Thoracic aorta (tissue), 2 donors: Measurements from ENCODE around the gene RPL36. TPM values are rescaled to one million over a fixed set of nuclear protein-coding genes. Genes with fewer than 3 reads are reported as not detected.

Experiments
- ATAC-seq: fragments of 150-250 bp; one replicate; pipeline ENCODE4 v1.8.0; 2017; ENCODE audit warnings: low read depth; ENCODE audit not compliant: insufficient number of reproducible peaks, low FRiP score
- DNase-seq: peaks from one replicate; pipeline ENCODE4 v3.0.0-alpha.2; 2020; ENCODE audit warnings: low spot score
- H3K27ac ChIP-seq, 2 donors: fragments of 200-600 bp; sonication (generic); 1 replicate in 1 of 2; 2 replicates in 1 of 2; pipeline ENCODE4 v1.5.1; 2016; ENCODE audit warnings: mild to moderate bottlenecking in 2 of 2, moderate library complexity in 2 of 2
- H3K27me3 ChIP-seq: fragments of 200-600 bp; sonication (generic); replicated peaks from 2 replicates; pipeline ENCODE4 v1.6.0; 2016; ENCODE audit warnings: mild to moderate bottlenecking; ENCODE audit not compliant: insufficient read depth
- H3K36me3 ChIP-seq: fragments of 200-600 bp; sonication (generic); one replicate; pipeline ENCODE4 v1.5.1; 2016
- H3K4me1 ChIP-seq, 2 donors: fragments of 200-600 bp; sonication (generic); 1 replicate in 1 of 2; 2 replicates in 1 of 2; pipeline versions ENCODE4 v1.5.1 to v1.6.0; 2016; ENCODE audit warnings: low read depth in 2 of 2, mild to moderate bottlenecking in 1 of 2; ENCODE audit not compliant: control insufficient read depth in 1 of 2
- H3K4me3 ChIP-seq: fragments of 200-600 bp; sonication (generic); 2 replicates; pipeline ENCODE4 v1.5.1; 2016; ENCODE audit warnings: mild to moderate bottlenecking
- H3K9me3 ChIP-seq: fragments of 200-600 bp; sonication (generic); 2 replicates; pipeline ENCODE4 v1.5.1; 2016
- CTCF ChIP-seq: fragments of 200-600 bp; sonication (generic); IDR thresholded peaks from one replicate; pipeline ENCODE4 v1.5.1; 2019; ENCODE audit warnings: antibody characterized with exemption
- total RNA-seq, 2 donors: library from RNA; depleted of rRNA; stranded (reverse); fragments of >200 nt; gene quantifications; one replicate each; pipeline versions ENCODE4 v1.1.0 to v1.2.3, GENCODE V29; 2016

Gene RPL36
- total RNA-seq, 2 donors from 2014 or later, result 274 to 397 TPM

GRCh38 chr19:5677136-5677535 lies 13.0 kb upstream of the RPL36 start:
- Histone ChIP-seq H3K4me3 (no peak overlapping the region), H3K36me3 (peaks cover 5% of the 10 kb centered on the region), H3K27me3 (no peaks in the 10 kb centered on the region), H3K4me1 (peaks cover 8 to 18% of the 10 kb centered on the region in 2 donors), H3K27ac (no peak overlapping the region), H3K9me3 (no peaks in the 10 kb centered on the region)
- ATAC-seq, result no peak
- no peak for DNase-seq
- TF ChIP-seq CTCF, result no peak

GRCh38 chr19:5677580-5677979 lies 12.5 kb upstream of the RPL36 start:
- ATAC-seq (no peak), DNase-seq (no peak)
- H3K27ac ChIP-seq, result no peak overlapping the region
- peaks cover 8 to 18% of the 10 kb centered on the region in 2 donors for H3K4me1 ChIP-seq
- H3K9me3 ChIP-seq, result no peaks in the 10 kb centered on the region
- H3K36me3 ChIP-seq, result peaks cover 5% of the 10 kb centered on the region
- no peaks in the 10 kb centered on the region for H3K27me3 ChIP-seq
- no peak overlapping the region for H3K4me3 ChIP-seq
- TF ChIP-seq CTCF, result no peak

GRCh38 chr19:5678071-5678718 lies 11.9 kb upstream of the RPL36 start:
- Histone ChIP-seq H3K36me3 (peaks cover 5% of the 10 kb centered on the region), H3K27me3 (no peaks in the 10 kb centered on the region), H3K4me1 (peaks cover 8 to 18% of the 10 kb centered on the region in 2 donors), H3K9me3 (no peaks in the 10 kb centered on the region), H3K4me3 (no peak overlapping the region), H3K27ac (no peak overlapping the region)
- ATAC-seq (no peak), DNase-seq (no peak)
- no peak for TF ChIP-seq CTCF

- Histone ChIP-seq H3K4me1 (peaks cover 8 to 18% of the 10 kb centered on the region in 2 donors), H3K9me3 (no peaks in the 10 kb centered on the region), H3K27me3 (no peaks in the 10 kb centered on the region), H3K36me3 (peaks cover 5% of the 10 kb centered on the region), H3K27ac (peak overlapping the region; percentile 85), H3K4me3 (peak overlapping the region; percentile 98)
- ATAC-seq (no peak), DNase-seq (no peak)
- TF ChIP-seq CTCF, result no peak
Measured at GRCh38 chr19:5679289-5680083, 10.6 kb upstream of the RPL36 start.

GRCh38 chr19:5680084-5680436 lies 10.0 kb upstream of the RPL36 start:
- no peaks in the 10 kb centered on the region for H3K27me3 ChIP-seq
- H3K27ac ChIP-seq, result peak overlapping the region; percentile 85
- peaks cover 5% of the 10 kb centered on the region for H3K36me3 ChIP-seq
- H3K4me1 ChIP-seq, result peaks cover 8 to 18% of the 10 kb centered on the region in 2 donors
- peak overlapping the region; percentile 98 for H3K4me3 ChIP-seq
- TF ChIP-seq CTCF, result no peak
- ATAC-seq (no peak), DNase-seq (no peak)
- H3K9me3 ChIP-seq, result no peaks in the 10 kb centered on the region
